Left lobe of liver (tissue), 2 donors: ENCODE data around the gene ZYX. TPM values are rescaled to one million over a fixed set of nuclear protein-coding genes. Genes with fewer than 3 reads are reported as not detected.
"Not testable (repeated sequence)": the region's sequence is repeated elsewhere in the genome, so short reads cannot be mapped to it uniquely, and the experiment has no call there.

ENCODE experiments used
- ATAC-seq: fragments of 200-7000 bp; cut with Tn5 transposase; one replicate; pipeline ENCODE4 v1.9.1; 2020; ENCODE audit warnings: mild to moderate bottlenecking, moderate library complexity
- DNase-seq: peaks from one replicate; pipeline ENCODE4 v3.0.0-alpha.2; 2020; ENCODE audit warnings: low spot score
- total RNA-seq: library from RNA; stranded (reverse); gene quantifications from one replicate; pipeline ENCODE4 v1.2.1, GENCODE V29; 2021
- donor health status: DM: no; HTN: no; CAD: no; lungs with moderate emphysema.
- donor health status: DM: no; HTN: yes; CAD: no.

Gene ZYX
- total RNA-seq, 1 donor from 2014 or later, result 33.8 TPM

DNA sequence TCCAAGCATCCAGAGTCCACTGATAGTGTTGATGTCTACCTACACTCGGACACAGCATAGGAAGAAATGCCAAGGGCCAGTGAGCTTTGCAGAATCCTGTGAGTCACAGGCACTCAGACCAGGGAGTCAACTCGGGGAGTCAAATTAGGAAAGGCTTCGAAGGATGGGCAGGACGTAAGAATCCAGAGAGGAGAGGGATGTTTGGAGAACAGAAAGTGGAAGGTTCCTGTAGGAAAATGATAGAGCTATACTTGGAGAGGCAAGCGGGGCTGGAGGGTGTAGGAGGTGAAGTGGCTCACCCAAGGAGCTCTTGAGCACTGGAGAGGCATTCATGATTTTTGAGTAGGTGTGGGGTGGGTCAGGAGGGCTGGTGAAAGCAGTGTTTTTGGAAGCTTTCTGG, 3.0 kb downstream of the ZYX start:
- no peak for ATAC-seq
- no peak for DNase-seq

DNA sequence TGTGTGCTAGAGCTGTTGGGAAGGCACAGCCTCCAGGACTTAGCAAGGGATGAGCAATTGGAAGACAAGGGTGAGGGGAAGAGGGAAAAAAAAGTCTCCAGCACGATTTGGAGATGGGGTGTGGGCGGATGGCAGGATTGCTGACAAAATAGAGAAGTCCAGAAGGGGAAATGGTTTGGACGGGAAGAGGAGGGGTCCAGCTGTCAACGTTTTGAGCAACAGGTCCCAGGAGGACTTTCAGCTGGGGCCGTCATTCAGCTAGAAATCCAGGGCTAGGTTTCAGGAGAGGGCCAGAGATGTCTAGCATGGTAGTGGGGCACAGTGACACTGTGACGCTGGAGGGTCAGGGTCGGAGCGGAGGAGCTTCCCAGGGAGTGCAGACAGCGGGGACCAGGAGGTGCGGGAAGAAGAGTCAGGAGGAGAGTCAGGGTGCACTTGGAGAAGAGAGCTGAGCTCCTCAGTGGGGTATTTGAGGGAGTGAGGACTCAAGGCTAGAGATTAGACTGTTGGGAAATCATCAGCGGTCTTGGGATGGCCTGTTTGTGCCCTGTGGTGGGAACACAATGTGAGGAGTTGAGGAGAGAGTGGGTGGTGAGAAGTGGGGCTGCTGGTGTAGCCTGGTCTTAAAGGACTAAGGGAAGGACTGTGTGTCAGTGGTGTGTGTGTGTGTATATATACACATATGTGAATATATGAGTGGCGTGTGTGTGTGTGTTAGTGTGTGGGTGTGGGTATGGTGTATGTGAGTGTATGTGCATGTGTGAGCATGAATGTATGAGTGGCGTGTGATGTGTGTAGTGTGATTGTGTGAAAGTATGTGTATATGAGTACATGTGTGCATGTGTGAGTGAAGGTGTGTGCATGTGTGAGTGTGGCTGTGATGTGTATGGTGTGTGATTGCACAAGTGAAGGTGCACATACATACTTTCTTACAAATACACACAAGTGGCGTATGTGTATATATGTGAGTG, 3.8 kb downstream of the ZYX start:
- DNase-seq, result no peak

DNA sequence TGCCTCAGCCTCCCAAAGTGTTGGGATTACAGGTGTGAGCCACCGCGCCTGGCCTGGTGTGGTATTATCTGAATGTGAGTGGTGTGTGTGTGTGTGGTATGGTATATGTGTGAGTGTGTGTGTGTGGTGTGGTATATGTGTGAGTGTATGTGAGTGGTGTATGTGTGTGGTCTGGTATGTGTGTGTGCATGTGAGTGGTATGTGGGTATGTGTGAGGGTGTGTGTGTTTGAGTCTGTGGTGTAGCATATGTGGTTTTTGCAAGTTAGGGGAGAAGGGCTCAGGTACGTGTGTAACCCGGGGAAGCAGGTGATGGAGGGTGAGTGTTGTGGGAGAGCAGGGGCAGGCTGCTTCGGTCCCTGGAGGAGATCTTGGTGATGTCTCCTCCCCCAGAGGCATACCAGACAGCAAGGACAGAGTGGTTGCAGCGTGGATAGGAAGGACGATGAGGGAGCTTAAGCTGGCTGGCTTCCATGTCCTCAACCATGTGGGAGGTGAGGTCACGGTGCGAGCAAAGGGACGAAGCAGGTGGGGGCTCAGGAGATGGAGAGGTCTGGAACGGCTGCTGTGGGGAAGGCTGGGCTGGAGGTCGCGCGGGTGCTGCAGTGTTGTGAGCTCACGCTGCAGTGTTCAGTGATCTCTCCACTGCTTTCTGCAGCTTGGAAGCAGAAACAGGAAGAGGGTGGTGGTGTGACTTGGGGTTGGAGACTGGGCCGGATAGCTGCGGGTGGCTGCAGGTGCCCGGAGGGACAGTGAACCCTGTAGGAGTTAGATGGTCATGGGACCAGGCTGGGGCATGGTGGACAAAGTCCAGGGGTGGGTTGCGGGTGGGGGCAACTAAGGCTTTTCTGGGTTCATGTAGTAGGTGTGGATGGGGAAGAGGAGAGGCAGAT, 5.0 kb downstream of the ZYX start:
- ATAC-seq (peak; percentile 23), DNase-seq (peak; percentile 51)

More for the DNA sequence above, 3.8 kb downstream of the ZYX start:
- no peak for ATAC-seq

DNA sequence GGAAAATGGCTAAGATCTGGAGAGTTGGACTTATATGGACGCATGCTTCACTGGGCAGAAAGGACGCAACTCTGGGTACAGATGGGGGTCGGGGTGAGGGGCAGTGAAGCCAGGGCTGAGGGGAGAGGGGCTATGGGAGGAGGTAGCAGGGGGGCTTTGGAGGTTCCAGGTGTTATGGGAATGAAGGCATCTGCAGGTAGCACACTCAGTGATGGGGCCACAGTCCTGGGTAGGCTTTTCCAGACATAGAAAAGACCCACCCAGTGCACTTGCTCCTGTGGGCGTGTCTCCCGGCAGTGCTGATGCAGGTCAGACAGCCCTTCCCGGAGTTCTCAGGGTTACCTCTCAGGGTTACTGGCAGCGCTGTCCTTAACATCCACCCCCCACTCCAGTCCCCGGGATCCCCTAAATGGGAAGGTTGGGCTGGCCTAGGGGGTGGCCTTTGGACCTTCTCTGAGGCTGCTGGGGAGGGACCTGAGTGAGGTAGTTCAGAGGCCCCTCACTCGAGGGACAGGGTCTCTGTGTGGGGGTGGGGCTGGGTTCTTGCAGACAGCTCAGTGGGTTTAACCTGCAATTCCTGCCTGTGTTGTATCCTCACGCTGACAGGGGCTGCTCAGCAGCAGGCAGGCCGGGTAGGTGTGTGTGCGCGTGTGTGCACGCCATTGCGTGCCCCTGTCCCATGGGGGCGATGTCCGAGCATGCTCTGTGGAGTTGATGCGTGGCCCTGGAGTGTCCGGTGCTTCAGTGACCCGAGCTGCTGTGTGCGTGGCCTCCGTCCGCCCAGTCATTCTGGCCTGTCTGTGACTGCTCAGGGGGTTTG, 6.2 kb downstream of the ZYX start:
- DNase-seq (no peak), ATAC-seq (no peak)

DNA sequence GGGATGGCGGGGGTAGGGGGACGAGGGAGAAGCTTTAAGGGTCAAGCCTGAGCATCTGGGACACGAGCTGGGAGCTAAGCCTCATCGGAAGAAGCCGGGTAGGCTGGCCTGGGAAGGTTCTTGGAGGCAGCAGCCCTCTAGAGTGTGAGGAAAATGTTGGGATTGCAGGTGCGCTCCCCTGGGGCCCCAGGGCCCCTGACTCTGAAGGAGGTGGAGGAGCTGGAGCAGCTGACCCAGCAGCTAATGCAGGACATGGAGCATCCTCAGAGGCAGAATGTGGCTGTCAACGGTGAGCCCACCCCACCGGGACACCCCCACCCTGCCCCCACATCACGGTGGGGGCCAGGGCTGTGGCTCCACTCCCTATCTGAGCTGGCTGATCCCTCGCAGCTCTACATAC, 6.9 kb downstream of the ZYX start:
- DNase-seq (no peak), ATAC-seq (no peak)

DNA sequence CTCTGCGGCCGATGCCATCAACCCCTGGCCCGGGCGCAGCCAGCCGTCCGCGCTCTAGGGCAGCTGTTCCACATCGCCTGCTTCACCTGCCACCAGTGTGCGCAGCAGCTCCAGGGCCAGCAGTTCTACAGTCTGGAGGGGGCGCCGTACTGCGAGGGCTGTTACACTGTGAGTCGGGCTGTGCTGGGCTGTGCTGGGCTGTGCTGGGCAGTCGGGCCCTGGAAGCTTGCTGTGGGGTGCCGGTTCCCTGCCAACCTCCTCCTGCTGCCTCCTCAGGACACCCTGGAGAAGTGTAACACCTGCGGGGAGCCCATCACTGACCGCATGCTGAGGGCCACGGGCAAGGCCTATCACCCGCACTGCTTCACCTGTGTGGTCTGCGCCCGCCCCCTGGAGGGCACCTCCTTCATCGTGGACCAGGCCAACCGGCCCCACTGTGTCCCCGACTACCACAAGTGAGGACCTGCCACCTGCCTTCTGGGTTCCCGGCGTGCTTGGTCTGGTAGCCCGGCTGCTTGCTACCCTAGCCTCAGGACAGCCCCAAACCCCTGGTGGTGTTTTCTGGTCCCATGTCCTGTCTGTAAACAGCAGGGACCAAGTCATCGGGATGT, 7.5 kb downstream of the ZYX start:
- ATAC-seq (no peak), DNase-seq (no peak)

DNA sequence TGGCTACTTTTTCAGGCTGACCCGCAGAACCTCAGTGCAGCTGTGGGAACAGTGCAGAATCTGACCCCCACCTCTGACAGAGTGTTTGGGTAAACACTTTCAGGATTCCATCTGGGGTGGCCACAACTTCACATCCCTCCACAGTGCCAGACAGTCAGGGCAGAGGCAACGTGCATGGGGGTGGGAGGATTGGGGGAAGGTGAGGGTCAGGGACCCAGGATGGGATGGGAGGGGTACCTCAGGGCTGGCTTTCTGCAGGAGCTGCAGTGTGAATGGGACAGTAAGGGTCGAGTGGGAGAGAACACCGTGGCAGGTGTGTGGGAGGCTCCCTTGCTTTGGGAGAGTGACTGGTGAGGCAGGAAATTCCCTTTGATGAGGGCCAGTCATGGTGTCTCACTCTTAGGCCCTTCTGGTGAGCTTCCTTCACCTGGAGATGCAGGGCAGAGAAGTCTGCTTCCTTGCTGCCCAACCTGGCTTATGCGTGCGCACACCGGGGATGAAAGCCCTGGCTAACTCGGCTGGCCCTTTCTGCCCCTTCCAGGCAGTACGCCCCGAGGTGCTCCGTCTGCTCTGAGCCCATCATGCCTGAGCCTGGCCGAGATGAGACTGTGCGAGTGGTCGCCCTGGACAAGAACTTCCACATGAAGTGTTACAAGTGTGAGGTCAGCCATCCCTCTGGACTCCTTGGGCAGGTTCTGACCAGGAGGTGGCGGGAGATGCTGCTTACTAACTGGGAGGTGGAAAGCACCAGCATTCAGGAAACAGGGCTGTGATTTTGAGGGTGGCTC, 8.4 kb downstream of the ZYX start:
- no peak for DNase-seq
- no peak for ATAC-seq

DNA sequence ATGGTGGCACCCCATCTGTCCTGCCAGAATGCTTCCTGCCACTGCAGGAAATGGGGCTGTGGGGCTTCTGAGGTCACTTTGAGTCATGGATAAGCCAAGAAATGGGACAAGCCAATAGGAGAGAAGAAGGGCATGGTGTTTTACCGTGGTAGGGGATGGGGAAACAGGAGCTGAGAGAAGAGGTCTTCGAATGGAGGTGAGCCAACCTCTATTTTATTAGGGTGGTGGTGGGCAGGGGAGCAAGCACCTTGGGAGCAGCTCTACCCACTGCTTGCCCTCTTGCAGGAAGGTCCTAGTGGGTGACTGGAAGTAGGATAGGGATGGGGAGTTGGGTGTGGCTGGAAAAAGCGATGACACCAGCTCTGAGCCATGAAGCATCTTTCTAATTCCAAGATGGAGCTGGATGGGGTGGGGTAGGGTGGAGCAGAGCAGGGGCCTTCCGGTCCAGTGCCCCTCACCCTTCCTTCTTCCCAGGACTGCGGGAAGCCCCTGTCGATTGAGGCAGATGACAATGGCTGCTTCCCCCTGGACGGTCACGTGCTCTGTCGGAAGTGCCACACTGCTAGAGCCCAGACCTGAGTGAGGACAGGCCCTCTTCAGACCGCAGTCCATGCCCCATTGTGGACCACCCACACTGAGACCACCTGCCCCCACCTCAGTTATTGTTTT, 9.1 kb downstream of the ZYX start:
- no peak for DNase-seq
- ATAC-seq, result no peak

DNA sequence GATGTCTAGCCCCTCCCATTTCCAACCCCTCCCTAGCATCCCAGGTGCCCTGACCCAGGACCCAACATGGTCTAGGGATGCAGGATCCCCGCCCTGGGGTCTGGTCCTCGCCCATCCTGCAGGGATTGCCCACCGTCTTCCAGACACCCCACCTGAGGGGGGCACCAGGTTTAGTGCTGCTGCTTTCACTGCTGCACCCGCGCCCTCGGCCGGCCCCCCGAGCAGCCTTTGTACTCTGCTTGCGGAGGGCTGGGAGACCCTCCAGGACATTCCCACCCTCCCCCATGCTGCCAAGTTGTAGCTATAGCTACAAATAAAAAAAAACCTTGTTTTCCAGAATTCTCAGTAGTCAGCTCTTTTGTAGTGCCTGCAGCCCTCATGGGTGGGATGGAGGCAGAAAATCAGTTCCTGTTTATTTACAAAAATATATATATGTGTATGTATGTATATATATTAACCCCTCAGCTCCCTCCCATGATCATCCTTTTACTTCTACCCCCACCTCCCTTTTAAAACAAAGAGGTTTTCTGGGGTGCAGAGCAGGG, 9.7 kb downstream of the ZYX start:
- ATAC-seq, result no peak
- DNase-seq, result no peak

DNA sequence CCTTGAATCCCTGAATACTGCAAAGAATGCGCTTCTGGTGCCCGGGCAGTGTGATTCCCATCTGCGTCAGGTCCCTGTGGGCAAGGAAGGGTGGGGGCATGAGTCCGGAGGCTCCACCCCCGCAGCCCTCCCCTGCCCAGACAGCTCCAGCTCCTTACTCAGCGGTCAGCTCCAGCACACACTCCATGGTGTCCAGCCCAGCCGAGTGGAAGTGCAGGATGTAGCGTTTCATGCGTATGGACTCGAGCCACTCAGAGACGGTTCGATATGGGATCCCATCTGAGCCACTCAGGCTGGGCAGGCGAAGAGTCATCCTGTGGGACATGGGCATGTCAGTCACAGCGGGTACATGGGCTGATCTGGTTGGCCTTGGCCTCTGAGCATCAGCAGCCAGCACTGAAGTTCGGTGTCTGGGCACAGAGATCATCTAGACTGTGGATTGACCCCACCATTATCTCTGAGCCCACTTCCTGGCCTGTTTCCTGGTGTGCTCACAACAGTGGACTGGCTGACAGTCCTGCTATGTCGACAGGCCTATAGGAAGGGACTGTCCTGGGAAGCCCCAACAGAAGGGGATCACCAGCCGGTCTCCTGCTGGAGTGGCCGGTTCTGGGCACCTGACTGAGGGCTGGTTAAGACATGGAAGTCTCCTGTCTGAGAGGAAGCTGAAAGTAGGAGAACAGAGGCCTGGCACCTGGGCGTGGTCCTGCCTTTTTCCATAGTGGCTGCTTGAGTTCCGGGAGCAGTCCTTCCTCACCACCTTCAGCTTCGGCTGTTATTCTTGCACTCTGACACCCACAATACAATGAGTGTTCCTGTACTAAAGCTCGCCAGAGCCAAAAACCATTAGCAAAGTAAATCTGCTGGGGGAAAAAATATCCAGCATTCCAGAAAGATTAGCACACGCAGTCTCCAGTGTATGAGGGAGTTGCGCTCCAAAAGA, 10.6 kb downstream of the ZYX start:
- DNase-seq, result peak; percentile 80
- ATAC-seq, result peak; percentile 44

DNA sequence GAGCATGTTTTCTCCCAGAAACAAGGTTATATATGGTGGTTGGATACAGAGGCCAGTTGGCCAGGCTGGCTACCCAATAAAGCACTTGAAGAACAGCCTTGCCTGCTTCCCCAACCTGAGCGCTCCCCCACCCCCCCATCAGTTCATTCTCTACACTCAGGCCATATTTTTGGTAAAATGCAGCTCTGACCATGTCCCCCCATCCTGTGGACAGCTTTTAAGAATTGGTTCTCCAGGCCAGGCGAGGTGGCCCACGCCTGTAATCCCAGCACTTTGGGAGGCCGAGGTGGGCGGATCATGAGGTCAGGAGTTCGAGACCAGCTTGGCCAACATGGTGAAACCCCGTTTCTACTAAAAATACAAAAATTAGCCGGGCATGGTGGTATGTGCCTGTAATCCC, 11.3 kb downstream of the ZYX start:
- DNase-seq, ATAC-seq: not testable (repeated sequence)

DNA sequence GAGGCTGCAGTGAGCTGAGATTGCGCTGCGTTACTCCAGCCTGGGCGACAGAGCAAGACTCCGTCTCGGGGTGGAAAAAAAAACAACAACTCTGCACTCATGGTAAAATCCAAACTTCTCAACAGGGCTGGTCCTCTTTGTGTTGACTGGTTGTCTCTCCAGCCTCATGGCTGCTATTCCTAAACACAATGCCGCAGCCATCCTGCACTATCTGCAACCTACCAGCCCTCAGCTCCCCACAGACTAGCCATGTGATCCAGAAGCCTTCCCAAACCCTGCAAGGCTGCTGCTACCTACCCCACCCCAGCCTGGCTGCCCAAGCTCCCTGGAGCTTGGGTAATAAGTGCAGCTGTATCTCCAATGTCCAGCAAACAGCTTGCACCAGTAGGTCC, 11.7 kb downstream of the ZYX start:
- ATAC-seq (no peak), DNase-seq (no peak)

DNA sequence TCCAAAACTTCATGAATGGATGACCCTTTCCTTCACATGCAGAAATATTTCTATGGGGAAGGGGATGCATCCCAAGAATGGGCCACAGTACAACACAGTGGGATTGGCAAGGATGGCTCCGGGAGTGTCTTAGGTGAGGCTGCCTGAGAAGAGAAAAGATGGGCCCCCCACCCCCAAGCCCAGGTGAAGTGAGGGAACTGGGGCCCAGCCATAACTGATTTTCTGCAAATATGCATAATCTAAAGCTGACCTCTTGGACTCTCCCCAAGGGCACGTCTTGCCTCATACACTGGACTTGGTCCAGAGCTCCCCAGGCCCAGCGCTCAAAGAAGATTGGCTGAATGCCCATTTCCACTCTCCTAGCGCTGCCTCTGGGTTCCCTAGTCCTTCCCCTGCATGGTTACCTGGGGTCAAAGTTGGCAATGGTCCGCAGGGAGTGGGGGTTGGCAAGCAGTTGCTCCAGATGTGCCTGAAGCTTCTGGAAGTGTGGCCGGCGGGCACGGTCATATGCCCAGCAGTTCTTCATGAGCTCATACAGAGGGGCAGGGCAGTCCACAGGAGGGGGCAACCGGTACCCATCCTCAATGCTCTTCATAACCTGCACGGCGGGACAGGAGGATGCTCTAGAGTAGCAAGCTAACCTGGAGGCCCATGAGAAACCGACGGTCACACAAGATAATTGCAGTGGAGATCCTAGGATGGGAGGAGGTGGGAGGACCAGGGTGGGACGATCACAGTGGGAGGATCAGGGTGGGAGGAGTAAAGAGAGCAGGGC, 12.3 kb downstream of the ZYX start:
- ATAC-seq (peak; percentile 12), DNase-seq (peak; percentile 83)

DNA sequence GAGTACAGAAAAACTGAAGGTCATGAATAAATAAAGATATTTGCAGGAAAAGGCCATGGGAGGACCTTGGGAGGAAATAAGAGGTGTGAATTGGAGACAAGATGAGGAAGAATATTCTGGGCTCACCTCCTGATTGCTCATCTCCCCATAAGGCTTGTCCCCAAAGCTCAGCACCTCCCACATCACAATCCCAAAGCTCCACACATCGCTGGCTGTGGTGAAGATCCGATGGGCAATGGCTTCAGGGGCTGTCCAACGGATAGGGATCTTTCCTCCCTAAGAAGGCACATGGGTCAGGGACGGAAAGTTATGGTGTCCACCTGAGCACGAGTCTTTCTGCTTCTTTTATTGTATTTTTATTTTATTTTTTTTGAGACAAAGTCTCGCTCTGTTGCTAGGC, 12.9 kb downstream of the ZYX start:
- ATAC-seq (no peak), DNase-seq (no peak)

DNA sequence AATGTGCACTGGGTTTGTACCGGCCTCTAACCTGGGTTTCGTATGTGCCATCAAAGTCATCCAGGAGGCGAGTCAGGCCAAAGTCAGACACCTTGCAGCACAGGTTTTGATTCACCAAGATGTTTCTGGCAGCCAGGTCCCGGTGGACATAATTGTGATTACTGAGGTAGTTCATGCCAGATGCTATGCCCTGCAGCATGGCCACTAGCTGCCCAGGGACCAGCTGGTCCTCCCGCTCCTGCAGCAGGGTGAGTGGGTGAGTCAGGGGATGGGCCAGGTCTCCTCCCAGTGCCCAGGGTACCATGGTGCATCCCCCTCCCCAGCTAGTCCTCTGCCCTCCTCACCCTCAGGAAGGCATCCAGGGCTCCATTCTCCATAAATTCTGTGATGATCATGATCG, 13.6 kb downstream of the ZYX start:
- no peak for ATAC-seq
- no peak for DNase-seq

DNA sequence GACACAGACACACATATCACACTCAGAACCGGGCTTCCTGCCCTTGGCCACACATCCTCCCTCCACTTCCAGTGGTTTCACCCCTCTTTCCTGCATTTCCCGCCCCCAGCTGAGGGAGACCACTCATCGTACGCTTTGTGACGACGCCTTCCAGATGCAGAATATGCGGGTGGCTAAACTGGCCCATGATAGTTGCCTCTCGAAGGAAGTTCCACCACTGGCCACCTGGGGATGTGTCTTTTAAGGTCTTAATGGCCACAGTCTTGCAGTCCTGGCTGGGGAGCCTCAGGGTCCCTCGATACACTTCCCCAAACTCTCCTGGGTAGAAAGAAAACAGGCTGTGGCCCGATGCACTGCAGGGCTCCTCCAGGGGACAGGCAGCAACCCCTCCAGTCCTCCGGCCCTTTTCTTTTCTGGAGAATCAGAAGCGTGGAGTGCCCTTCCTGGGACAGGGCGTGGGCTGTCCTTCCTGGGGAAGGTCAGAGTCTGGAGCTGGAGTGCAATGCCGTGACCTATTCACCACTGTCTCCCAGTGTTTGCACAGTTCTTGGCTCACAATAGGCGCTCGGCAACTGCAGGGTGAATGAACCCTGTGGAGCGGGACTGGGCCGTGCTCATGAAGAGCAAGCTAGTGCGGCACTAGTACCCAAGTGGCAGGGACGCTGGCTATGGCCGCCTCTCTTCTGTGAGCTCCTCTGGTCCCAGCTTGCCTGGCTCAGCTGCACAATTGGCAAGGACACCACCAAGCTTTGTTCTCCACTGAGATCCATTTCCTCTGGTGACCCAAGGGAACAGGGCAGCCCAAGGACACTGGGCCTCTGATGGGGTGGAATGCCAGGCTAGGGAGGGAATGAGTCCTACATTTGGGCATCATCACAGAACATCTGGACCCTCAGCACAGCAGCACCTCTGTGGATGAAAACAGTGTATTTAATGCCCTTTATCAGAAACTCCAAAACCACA, 14.3 kb downstream of the ZYX start:
- peak; percentile 95 for DNase-seq

More for the DNA sequence above, 14.3 kb downstream of the ZYX start:
- ATAC-seq, result peak; percentile 75
